NCI-H1417 (cell line): ENCODE measurements around the gene KLC3.

Experiments used
- DNase-seq, 3 experiments: peaks; one replicate each; lab custom pipeline; 2025; lab: John Stamatoyannopoulos, UW

Gene KLC3

GRCh38 chr19:45370410-45371204 is 30.1 kb downstream of the KLC3 start, which contains the start of gene ERCC2:
ERCC2 (minus strand) TSS chr19:45370573; CDS start chr19:45370540, 33 bp downstream.
- peak; percentile 97 to 99 (median 99) for DNase-seq

DNA sequence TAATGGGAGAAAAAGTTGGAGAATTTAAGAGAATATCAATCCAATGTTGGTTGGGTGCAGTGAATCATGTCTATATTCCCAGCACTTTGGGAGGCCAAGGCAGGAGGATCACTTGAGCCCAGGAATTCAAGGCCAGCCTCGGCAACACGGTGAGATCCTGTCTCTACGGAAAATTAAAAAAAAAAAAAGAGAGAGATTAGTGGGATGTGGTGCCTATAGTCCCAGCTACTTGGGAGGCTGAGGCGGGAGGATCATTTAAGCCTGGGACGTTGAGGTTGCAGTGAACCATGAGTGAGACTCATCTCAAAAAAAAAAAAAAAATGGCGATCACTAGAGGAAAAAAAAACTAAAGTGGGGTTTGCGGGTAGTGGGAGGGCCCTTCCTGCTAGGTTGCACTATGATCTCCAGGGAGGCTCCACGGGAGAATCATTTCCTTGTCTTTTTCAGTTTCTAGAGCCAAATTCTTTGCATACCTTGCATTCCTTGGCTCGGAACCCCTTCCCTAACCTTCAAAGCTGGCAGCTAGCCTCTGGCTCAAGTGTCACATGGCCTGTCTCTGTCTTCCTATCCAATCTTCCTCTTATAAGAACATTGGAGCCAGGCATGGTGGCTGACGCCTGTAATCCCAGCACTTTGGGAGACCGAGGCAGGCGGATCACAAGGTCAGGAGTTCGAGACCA is 35.6 kb downstream of the KLC3 start:
- no peak for DNase-seq

- no peak for DNase-seq
These were observed 39.6 kb downstream of the KLC3 start for GRCh38 chr19:45380107-45380506.

- DNase-seq, result no peak
These were observed 41.9 kb downstream of the KLC3 start for GRCh38 chr19:45382426-45382825.

DNA sequence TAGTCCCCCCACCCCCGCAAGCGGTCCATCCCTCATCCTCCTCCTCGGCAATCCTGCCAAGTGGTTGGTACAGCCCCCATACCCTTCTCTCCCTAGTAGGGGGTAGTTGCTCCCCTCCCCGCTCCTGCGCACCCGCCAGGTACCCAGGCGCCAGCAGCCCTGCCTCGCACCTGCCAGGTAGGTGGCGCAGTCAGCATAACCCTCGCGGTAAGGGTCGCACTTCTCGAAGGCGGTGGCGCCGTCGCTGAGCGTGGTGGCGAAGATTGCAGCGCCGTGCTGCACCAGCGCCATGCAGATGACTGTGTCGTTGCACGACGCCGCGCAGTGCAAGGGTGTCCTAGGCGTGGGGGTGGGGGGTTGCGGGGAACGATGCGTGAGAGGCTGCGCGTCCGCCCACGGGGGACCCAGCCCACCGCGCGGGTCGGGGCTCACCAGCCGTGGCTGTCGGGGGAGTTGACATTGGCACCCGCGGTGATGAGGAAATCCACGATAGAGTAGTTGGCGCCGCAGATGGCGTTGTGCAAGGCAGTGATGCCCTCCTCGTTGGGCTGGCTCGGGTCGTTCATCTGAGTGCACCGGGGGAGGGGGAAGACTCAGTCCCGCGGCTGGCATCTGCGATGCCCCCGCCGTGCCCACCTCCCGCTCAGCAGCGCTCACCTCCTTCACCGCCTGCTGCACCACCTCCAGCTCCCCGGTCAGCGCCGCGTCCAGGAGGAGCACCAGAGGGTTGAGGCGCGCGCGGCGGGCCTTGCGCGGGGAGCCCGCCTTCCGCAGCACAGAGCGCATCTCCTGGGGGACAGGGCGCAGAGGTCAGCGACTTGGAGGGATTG is 45.1 kb downstream of the KLC3 start:
- DNase-seq, result no peak

DNA sequence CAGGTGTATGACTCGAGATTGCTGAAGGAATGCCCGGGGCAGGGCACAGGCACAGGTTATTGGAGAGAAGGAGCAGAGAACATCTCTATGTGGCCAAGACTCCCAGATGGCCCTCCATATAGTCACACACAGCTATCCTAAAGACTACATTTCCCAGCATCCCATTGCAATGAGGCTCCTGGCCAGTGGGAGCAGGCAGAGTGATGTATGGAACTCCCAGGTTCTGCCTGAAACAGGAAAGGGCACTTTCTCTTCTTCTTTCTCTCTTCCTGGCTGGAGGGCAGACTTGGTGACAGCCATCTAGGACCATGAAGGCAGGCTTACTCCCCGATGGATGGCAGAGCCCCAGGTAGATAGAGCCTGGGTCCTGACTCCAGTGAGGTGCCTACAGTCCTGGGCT is 50.8 kb downstream of the KLC3 start:
- no peak for DNase-seq

DNA sequence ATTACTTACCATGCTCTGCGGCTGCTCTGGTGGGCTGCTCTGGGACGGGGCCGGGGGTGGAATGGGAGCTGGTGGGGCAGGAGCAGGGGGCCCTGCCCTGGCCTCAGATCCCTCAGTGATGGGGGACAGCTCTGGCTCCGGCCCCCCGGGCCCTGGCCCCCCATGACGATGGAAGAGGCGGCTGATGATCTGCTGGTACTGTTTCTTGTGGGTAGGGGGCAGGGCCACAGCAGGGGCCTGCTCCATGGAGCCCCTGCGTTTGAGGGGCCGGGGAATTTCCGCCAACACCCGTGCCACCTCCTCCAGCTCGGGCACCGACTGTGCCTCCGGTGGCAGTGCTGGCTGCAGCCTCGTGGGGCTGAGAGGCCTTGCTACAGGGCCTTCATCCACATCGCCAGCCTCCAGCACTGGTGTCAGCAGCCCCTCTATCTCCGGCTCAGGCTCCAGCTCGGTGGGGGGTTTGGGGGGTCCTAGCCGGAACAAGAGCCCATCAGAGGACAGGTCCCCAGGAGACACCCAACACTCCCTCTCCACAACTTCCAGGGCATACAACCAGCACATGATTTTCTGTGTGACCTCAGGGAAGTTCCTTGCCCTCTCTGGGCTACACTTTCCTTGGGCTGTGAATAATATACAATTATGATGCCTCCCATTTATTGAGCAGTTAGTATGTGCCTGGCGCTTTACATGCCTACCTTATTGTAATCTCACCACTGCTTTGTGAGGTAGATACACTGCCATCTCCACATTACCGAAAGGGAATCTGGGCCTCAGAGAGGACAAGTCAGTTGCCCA is 51.5 kb downstream of the KLC3 start:
- no peak for DNase-seq

GRCh38 chr19:45395821-45396617 is 55.5 kb downstream of the KLC3 start:
- no peak for DNase-seq

GRCh38 chr19:45400192-45400591 is 59.6 kb downstream of the KLC3 start:
- no peak for DNase-seq
